Vagina (tissue), 2 donors: ENCODE data around the gene ZBTB2.

ENCODE experiments used
- CTCF ChIP-seq, 3 experiments: fragments of 450-650 bp in 2 of 3; fragments of 200-600 bp in 1 of 3; sonication (generic) in 1 of 3; IDR thresholded peaks; one replicate each; pipeline ENCODE4 v1.5.1; 2017 to 2019; ENCODE audit warnings: antibody characterized with exemption in 3 of 3, mild to moderate bottlenecking in 2 of 3, moderate library complexity in 2 of 3
- POLR2A ChIP-seq, 2 donors: fragments of 450-650 bp; IDR thresholded peaks; one replicate each; pipeline ENCODE4 v1.6.1; 2017; ENCODE audit warnings: antibody characterized with exemption in 2 of 2, mild to moderate bottlenecking in 2 of 2, moderate library complexity in 2 of 2

GRCh38 chr6:151384151-151384550 lies 7.2 kb downstream of the ZBTB2 start:
- no peak for TF ChIP-seq CTCF (IDR thresholded peaks at IDR 0.05)
- no peak for TF ChIP-seq POLR2A (IDR thresholded peaks at IDR 0.05)
